Stimulated activated CD4-positive, alpha-beta T cell treated with anti-CD3 and anti-CD28 coated beads, TNF-alpha, amount 100 ng/mL, for 48 hours (primary cell): ENCODE measurements around the gene CSNK1G3.
A peak's percentile ranks its signal among the peaks of the same experiment; 100 is the strongest.
"Not testable (repeated sequence)": the region's sequence is repeated elsewhere in the genome, so short reads cannot be mapped to it uniquely, and the experiment has no call there.

ENCODE experiments used
- DNase-seq, 3 donors: peaks; one replicate each; pipeline ENCODE4 v3.0.0-alpha.2; 2020; ENCODE audit warnings: low read depth in 3 of 3

Gene CSNK1G3

GRCh38 chr5:123511648-123512605 lies at the start of gene CSNK1G3:
Gene CSNK1G3 (plus strand): TSS chr5:123512177. CDS start chr5:123545664, 33,487 bp downstream.
- DNase-seq: peak; percentile 88 to 91 (median 89)

GRCh38 chr5:123466839-123467238 lies 45.1 kb upstream of the CSNK1G3 start:
- not testable (repeated sequence) for DNase-seq

- DNase-seq: no peak
Measured at GRCh38 chr5:123471385-123471784, 40.6 kb upstream of the CSNK1G3 start.

- no peak for DNase-seq
Measured at GRCh38 chr5:123472150-123472924, 39.6 kb upstream of the CSNK1G3 start.

- DNase-seq: no peak
Measured at GRCh38 chr5:123474228-123474627, 37.7 kb upstream of the CSNK1G3 start.

- no peak for DNase-seq
Measured at GRCh38 chr5:123476731-123477130, 35.2 kb upstream of the CSNK1G3 start.

- DNase-seq: no peak
Measured at GRCh38 chr5:123478546-123478945, 33.4 kb upstream of the CSNK1G3 start.

- DNase-seq: no peak
Measured at GRCh38 chr5:123482258-123482657, 29.7 kb upstream of the CSNK1G3 start.

- no peak for DNase-seq
Measured at GRCh38 chr5:123483446-123484077, 28.4 kb upstream of the CSNK1G3 start.

GRCh38 chr5:123485275-123485674 lies 26.7 kb upstream of the CSNK1G3 start:
- no peak for DNase-seq

GRCh38 chr5:123486951-123487655 lies 24.9 kb upstream of the CSNK1G3 start:
- DNase-seq: no peak

GRCh38 chr5:123490974-123491373 lies 21.0 kb upstream of the CSNK1G3 start:
- DNase-seq: no peak

- DNase-seq: not testable (repeated sequence)
Measured at GRCh38 chr5:123495211-123495610, 16.8 kb upstream of the CSNK1G3 start.

- no peak for DNase-seq
Measured at GRCh38 chr5:123496892-123497291, 15.1 kb upstream of the CSNK1G3 start.

GRCh38 chr5:123500471-123500870 lies 11.5 kb upstream of the CSNK1G3 start:
- no peak for DNase-seq

GRCh38 chr5:123502120-123502519 lies 9.9 kb upstream of the CSNK1G3 start:
- no peak for DNase-seq

- no peak for DNase-seq
Measured at GRCh38 chr5:123503299-123503698, 8.7 kb upstream of the CSNK1G3 start.

- DNase-seq: no peak
Measured at GRCh38 chr5:123505633-123506032, 6.3 kb upstream of the CSNK1G3 start.

- DNase-seq: no peak
Measured at GRCh38 chr5:123508441-123508840, 3.5 kb upstream of the CSNK1G3 start.

- no peak for DNase-seq
Measured at GRCh38 chr5:123511290-123511647, 708 bp upstream of the CSNK1G3 start.

GRCh38 chr5:123512611-123513461 lies 859 bp downstream of the CSNK1G3 start:
- DNase-seq: peak in 1 of 3 donors; percentile 14
